Trophoblast cell (in vitro differentiated cells and primary cell): ENCODE results near the gene NSUN4.
"Not testable (repeated sequence)": the region's sequence is repeated elsewhere in the genome, so short reads cannot be mapped to it uniquely, and the experiment has no call there.

Experiments
- DNase-seq, 2 donors: peaks; one replicate each; pipeline ENCODE4 v3.0.0-alpha.2; 2016
- H2AFZ ChIP-seq: 2 replicates; pipeline ENCODE4 v1.6.1; 2013; ENCODE audit warnings: low read length, moderate library complexity, mild to moderate bottlenecking; ENCODE audit not compliant: insufficient read depth, poor library complexity
- H2AK5ac ChIP-seq: 2 replicates; pipeline ENCODE4 v1.6.1; 2013; ENCODE audit warnings: mild to moderate bottlenecking, low read length
- H2BK120ac ChIP-seq: 2 replicates; pipeline ENCODE4 v1.6.1; 2013; ENCODE audit warnings: low read length, mild to moderate bottlenecking, moderate library complexity; ENCODE audit not compliant: insufficient read depth, poor library complexity
- H2BK12ac ChIP-seq: 2 replicates; pipeline ENCODE4 v1.6.1; 2013; ENCODE audit warnings: mild to moderate bottlenecking, low read length, moderate library complexity
- H2BK5ac ChIP-seq: 2 replicates; pipeline ENCODE4 v1.6.1; 2013; ENCODE audit warnings: low read length, low read depth, moderate library complexity, mild to moderate bottlenecking; ENCODE audit not compliant: poor library complexity
- H3K14ac ChIP-seq: 2 replicates; pipeline ENCODE4 v1.6.1; 2013; ENCODE audit warnings: mild to moderate bottlenecking, low read length
- H3K18ac ChIP-seq: 2 replicates; pipeline ENCODE4 v1.6.1; 2013; ENCODE audit warnings: mild to moderate bottlenecking, low read length
- H3K23ac ChIP-seq: 2 replicates; pipeline ENCODE4 v1.6.1; 2013; ENCODE audit warnings: low read length
- H3K27ac ChIP-seq: 2 replicates; pipeline ENCODE4 v1.5.1; 2013; ENCODE audit warnings: low read depth, mild to moderate bottlenecking, inconsistent platforms, low read length, moderate library complexity
- H3K27me3 ChIP-seq: 2 replicates; pipeline ENCODE4 v1.6.1; 2013; ENCODE audit warnings: inconsistent platforms, mild to moderate bottlenecking, low read length, moderate library complexity; ENCODE audit not compliant: insufficient read depth
- H3K36me3 ChIP-seq, 2 experiments: 1 replicate in 1 of 2; 2 replicates in 1 of 2; pipeline ENCODE4 v1.6.1; 2013; ENCODE audit warnings: low read length in 2 of 2, mild to moderate bottlenecking in 2 of 2, moderate library complexity in 1 of 2; ENCODE audit not compliant: insufficient read depth in 2 of 2, control insufficient read depth in 1 of 2
- H3K4ac ChIP-seq: 2 replicates; pipeline ENCODE4 v1.6.1; 2013; ENCODE audit warnings: low read depth, mild to moderate bottlenecking, low read length, moderate library complexity
- H3K4me1 ChIP-seq, 2 experiments: 1 replicate in 1 of 2; 2 replicates in 1 of 2; pipeline ENCODE4 v1.6.1; 2013; ENCODE audit warnings: low read length in 2 of 2, mild to moderate bottlenecking in 2 of 2, moderate library complexity in 1 of 2; ENCODE audit not compliant: insufficient read depth in 2 of 2, control insufficient read depth in 1 of 2
- H3K4me2 ChIP-seq: 2 replicates; pipeline ENCODE4 v1.6.1; 2013; ENCODE audit warnings: inconsistent platforms, mild to moderate bottlenecking, low read length, moderate library complexity
- H3K4me3 ChIP-seq: 2 replicates; pipeline ENCODE4 v1.5.1; 2013; ENCODE audit warnings: mild to moderate bottlenecking, low read depth, low read length, inconsistent platforms
- H3K79me1 ChIP-seq: one replicate; pipeline ENCODE4 v1.6.1; 2013; ENCODE audit warnings: low read length
- H3K79me2 ChIP-seq: 2 replicates; pipeline ENCODE4 v1.6.1; 2013; ENCODE audit warnings: low read length, mild to moderate bottlenecking; ENCODE audit not compliant: control insufficient read depth, insufficient read depth, poor library complexity
- H3K9ac ChIP-seq: 2 replicates; pipeline ENCODE4 v1.6.1; 2013; ENCODE audit warnings: mild to moderate bottlenecking, low read length
- H3K9me3 ChIP-seq: 2 replicates; pipeline ENCODE4 v1.6.1; 2013; ENCODE audit warnings: low read depth, mild to moderate bottlenecking, control low read depth, inconsistent platforms, low read length; ENCODE audit not compliant: insufficient read depth
- H4K12ac ChIP-seq: 2 replicates; pipeline ENCODE4 v1.6.1; 2013; ENCODE audit warnings: low read depth, mild to moderate bottlenecking, low read length, moderate library complexity
- H4K8ac ChIP-seq: 2 replicates; pipeline ENCODE4 v1.6.1; 2013; ENCODE audit warnings: low read depth, mild to moderate bottlenecking, low read length, moderate library complexity
- H4K91ac ChIP-seq: one replicate; pipeline ENCODE4 v1.6.1; 2013; ENCODE audit warnings: low read depth, mild to moderate bottlenecking, low read length, moderate library complexity
- WGBS: extraction: QIAGEN DNeasy Blood & Tissue Kit; methylation state at CpG from one replicate; pipeline ENCODE4 v1.1.7; 2013; ENCODE audit warnings: missing lambda C conversion rate; ENCODE audit not compliant: insufficient read length, insufficient coverage; ENCODE audit errors: extremely low coverage; 5-methylcytosine and 5-hydroxymethylcytosine counted together

NSUN4 gene

GRCh38 chr1:46345281-46345680 is 4.7 kb downstream of the NSUN4 start:
- no peak overlapping the region for H2BK5ac ChIP-seq
- H3K79me2 ChIP-seq: peaks cover 4% of the 10 kb centered on the region

GRCh38 chr1:46352363-46352762 is 11.8 kb downstream of the NSUN4 start:
- no peak for DNase-seq
- Histone ChIP-seq H3K36me3 (peaks cover 26 to 39% of the 10 kb centered on the region in 2 experiments), H3K23ac (no peak overlapping the region), H3K4ac (no peak overlapping the region), H3K27ac (no peak overlapping the region), H3K4me2 (no peak overlapping the region), H2BK5ac (no peak overlapping the region), H3K27me3 (no peaks in the 10 kb centered on the region), H3K14ac (no peak overlapping the region), H2BK12ac (no peak overlapping the region), H3K4me3 (no peak overlapping the region), H4K8ac (no peak overlapping the region), H2BK120ac (no peak overlapping the region), H3K18ac (no peak overlapping the region), H3K9me3 (no peaks in the 10 kb centered on the region), H3K79me2 (no peaks in the 10 kb centered on the region), H4K12ac (no peak overlapping the region), H3K4me1 (no peaks in the 10 kb centered on the region), H3K79me1 (no peaks in the 10 kb centered on the region), H2AFZ (no peak overlapping the region), H2AK5ac (no peak overlapping the region), H4K91ac (no peak overlapping the region), H3K9ac (no peak overlapping the region)
- 89% methylated on average over 1 of the region's 2 CpGs for WGBS

More at GRCh38 chr1:46345281-46345680, 4.7 kb downstream of the NSUN4 start:
- Histone ChIP-seq H3K23ac (no peak overlapping the region), H4K91ac (no peak overlapping the region), H4K8ac (no peak overlapping the region), H3K4me3 (no peak overlapping the region), H3K9me3 (no peaks in the 10 kb centered on the region), H3K36me3 (peaks cover 35 to 43% of the 10 kb centered on the region in 2 experiments), H3K4me2 (no peak overlapping the region), H2AK5ac (no peak overlapping the region), H3K4ac (no peak overlapping the region), H3K27me3 (no peaks in the 10 kb centered on the region), H3K27ac (no peak overlapping the region), H3K18ac (no peak overlapping the region), H4K12ac (no peak overlapping the region), H2AFZ (no peak overlapping the region), H3K79me1 (peaks cover 8% of the 10 kb centered on the region), H2BK12ac (no peak overlapping the region), H3K4me1 (peaks cover 6 to 8% of the 10 kb centered on the region in 2 experiments), H2BK120ac (no peak overlapping the region), H3K9ac (no peak overlapping the region), H3K14ac (no peak overlapping the region)
- DNase-seq: no peak

- not testable (repeated sequence) for H4K91ac ChIP-seq, H3K79me2 ChIP-seq, H3K27me3 ChIP-seq, H4K12ac ChIP-seq, H3K27ac ChIP-seq, H3K4me3 ChIP-seq, H3K4ac ChIP-seq, H3K4me1 ChIP-seq, H3K4me2 ChIP-seq, H2AFZ ChIP-seq, H3K14ac ChIP-seq, H2BK5ac ChIP-seq, H3K18ac ChIP-seq, H4K8ac ChIP-seq, DNase-seq, H3K79me1 ChIP-seq, H2BK120ac ChIP-seq, H3K9me3 ChIP-seq, H3K9ac ChIP-seq, H2AK5ac ChIP-seq, H2BK12ac ChIP-seq, H3K23ac ChIP-seq
- H3K36me3 ChIP-seq: peaks cover 27 to 33% of the 10 kb centered on the region in 2 experiments
- no CpG with 5 or more reads among the region's 5 CpGs for WGBS
These were observed 15.3 kb downstream of the NSUN4 start for GRCh38 chr1:46355920-46356319.

GRCh38 chr1:46362158-46362557 is 21.6 kb downstream of the NSUN4 start:
- no peaks in the 10 kb centered on the region for H3K79me1 ChIP-seq
- no peak overlapping the region for H4K8ac ChIP-seq
- DNase-seq: no peak
- no peak overlapping the region for H3K9ac ChIP-seq
- H3K4me3 ChIP-seq: no peak overlapping the region
- WGBS: no CpG with 5 or more reads among the region's 3 CpGs
- no peak overlapping the region for H2BK12ac ChIP-seq
- H4K91ac ChIP-seq: no peak overlapping the region
- no peak overlapping the region for H2AFZ ChIP-seq
- peaks cover 1% of the 10 kb centered on the region for H3K9me3 ChIP-seq
- peaks cover 15 to 39% of the 10 kb centered on the region in 2 experiments for H3K36me3 ChIP-seq
- no peak overlapping the region for H3K4me2 ChIP-seq
- no peaks in the 10 kb centered on the region for H3K4me1 ChIP-seq
- no peak overlapping the region for H3K18ac ChIP-seq
- no peak overlapping the region for H3K27ac ChIP-seq
- no peak overlapping the region for H4K12ac ChIP-seq
- H3K23ac ChIP-seq: no peak overlapping the region
- H2AK5ac ChIP-seq: no peak overlapping the region
- H3K14ac ChIP-seq: no peak overlapping the region
- H2BK120ac ChIP-seq: no peak overlapping the region
- H2BK5ac ChIP-seq: no peak overlapping the region
- no peaks in the 10 kb centered on the region for H3K27me3 ChIP-seq
- H3K79me2 ChIP-seq: no peaks in the 10 kb centered on the region
- H3K4ac ChIP-seq: no peak overlapping the region
